Natural killer cell treated with Interleukin-12 subunit alpha and Interleukin-12 subunit beta and Interleukin-15 and Interleukin-18, amount 100 ng/mL, for 72 hours (primary cell): Measurements from ENCODE around the gene CYP26A1. TPM values are rescaled to one million over a fixed set of nuclear protein-coding genes. Genes with fewer than 3 reads are reported as not detected.
A peak's percentile ranks its signal among the peaks of the same experiment; 100 is the strongest.

Experiments
- ATAC-seq, 2 donors: fragments of 150-1000 bp; cut with Tn5 transposase in 1 of 2; sonication (Bioruptor Pico), chemical (Tn5 transposase) in 1 of 2; 2 replicates each; pipeline ENCODE4 v1.10.0; 2021
- DNase-seq: peaks from one replicate; pipeline ENCODE4 v3.0.0; 2022; ENCODE audit warnings: low spot score
- H3K27ac Mint-ChIP-seq, 2 donors: 1 replicate in 1 of 2; 2 replicates in 1 of 2; pipeline ENCODE4 v1.8.0; 2022; ENCODE audit warnings: mixed read lengths in 2 of 2, mild to moderate bottlenecking in 1 of 2, moderate library complexity in 1 of 2
- H3K27me3 Mint-ChIP-seq, 2 donors: 1 replicate in 1 of 2; 2 replicates in 1 of 2; pipeline ENCODE4 v1.8.0; 2022; ENCODE audit warnings: mixed read lengths in 2 of 2
- H3K36me3 Mint-ChIP-seq: one replicate; pipeline ENCODE4 v1.8.0; 2022; ENCODE audit warnings: mixed read lengths
- H3K4me1 Mint-ChIP-seq, 2 donors: 1 replicate in 1 of 2; 2 replicates in 1 of 2; pipeline ENCODE4 v1.8.0; 2022; ENCODE audit warnings: low read depth in 2 of 2, mixed read lengths in 2 of 2, mild to moderate bottlenecking in 1 of 2
- H3K4me3 Mint-ChIP-seq: one replicate; pipeline ENCODE4 v1.8.0; 2022; ENCODE audit warnings: mixed read lengths
- H3K9me3 Mint-ChIP-seq: 2 replicates; pipeline ENCODE4 v1.8.0; 2022; ENCODE audit warnings: mixed read lengths
- total RNA-seq, 2 donors: library from RNA; stranded (reverse); gene quantifications; one replicate each; pipeline ENCODE4 v1.2.3, GENCODE V29; 2022

Gene CYP26A1, protein sequence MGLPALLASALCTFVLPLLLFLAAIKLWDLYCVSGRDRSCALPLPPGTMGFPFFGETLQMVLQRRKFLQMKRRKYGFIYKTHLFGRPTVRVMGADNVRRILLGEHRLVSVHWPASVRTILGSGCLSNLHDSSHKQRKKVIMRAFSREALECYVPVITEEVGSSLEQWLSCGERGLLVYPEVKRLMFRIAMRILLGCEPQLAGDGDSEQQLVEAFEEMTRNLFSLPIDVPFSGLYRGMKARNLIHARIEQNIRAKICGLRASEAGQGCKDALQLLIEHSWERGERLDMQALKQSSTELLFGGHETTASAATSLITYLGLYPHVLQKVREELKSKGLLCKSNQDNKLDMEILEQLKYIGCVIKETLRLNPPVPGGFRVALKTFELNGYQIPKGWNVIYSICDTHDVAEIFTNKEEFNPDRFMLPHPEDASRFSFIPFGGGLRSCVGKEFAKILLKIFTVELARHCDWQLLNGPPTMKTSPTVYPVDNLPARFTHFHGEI
- not detected for total RNA-seq

DNA sequence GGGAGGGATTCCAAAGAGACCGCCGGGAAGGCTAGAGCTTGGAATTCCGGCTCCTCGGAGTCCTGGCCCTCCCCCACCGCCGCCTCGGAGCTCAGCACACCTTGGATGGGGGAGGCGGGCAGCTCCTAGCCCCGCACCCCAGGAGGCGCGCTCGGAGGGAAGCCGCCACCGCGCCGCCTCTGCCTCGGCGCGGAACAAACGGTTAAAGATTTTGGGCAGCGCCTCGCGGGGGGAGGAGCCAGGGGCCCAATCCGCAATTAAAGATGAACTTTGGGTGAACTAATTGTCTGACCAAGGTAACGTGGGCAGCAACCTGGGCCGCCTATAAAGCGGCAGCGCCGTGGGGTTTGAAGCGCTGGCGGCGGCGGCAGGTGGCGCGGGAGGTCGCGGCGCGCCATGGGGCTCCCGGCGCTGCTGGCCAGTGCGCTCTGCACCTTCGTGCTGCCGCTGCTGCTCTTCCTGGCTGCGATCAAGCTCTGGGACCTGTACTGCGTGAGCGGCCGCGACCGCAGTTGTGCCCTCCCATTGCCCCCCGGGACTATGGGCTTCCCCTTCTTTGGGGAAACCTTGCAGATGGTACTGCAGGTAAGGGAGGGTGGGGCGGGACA lies at the start of gene CYP26A1:
Gene CYP26A1, plus strand, starts transcription at position 355 of the 608 bp plus-strand sequence. Its CDS starts 42 bp downstream, at position 397.
- DNase-seq (no peak), ATAC-seq (no peak)
- H3K4me1 Mint-ChIP-seq: peaks cover 10 to 13% of the 10 kb centered on the region in 2 donors

DNA sequence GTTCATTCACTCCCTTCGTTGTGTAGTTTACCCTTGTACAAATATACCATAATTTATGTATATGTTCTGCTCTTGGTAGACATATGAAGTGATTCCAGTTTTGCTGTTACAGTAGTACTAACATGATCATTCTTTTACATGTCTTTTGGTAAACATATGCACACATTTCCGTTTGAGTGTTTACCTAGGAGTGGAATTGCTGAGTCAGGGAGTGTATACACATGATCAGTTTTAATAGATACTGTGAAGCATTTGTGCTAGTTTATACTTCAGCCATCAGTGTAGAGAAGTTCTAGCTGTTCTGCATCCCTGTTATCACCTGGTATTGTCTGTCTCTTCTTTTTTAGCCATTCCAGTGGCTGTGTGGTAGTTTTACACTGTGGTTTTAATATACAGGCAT lies 47.6 kb upstream of the CYP26A1 start:
- H3K9me3 Mint-ChIP-seq: no peaks in the 10 kb centered on the region
- H3K4me3 Mint-ChIP-seq: no peak overlapping the region
- H3K36me3 Mint-ChIP-seq: no peaks in the 10 kb centered on the region
- no peaks in the 10 kb centered on the region for H3K27me3 Mint-ChIP-seq
- no peak overlapping the region for H3K27ac Mint-ChIP-seq
- no peak for ATAC-seq
- no peak for DNase-seq
- H3K4me1 Mint-ChIP-seq: no peaks in the 10 kb centered on the region

More for the DNA sequence above, at the start of gene CYP26A1:
- H3K36me3 Mint-ChIP-seq: no peaks in the 10 kb centered on the region
- peaks cover 43 to 58% of the 10 kb centered on the region in 2 donors for H3K27me3 Mint-ChIP-seq
- peak within 1 kb of the TSS; percentile 56 for H3K4me3 Mint-ChIP-seq
- no peaks in the 10 kb centered on the region for H3K9me3 Mint-ChIP-seq
- no peak within 1 kb of the TSS for H3K27ac Mint-ChIP-seq

DNA sequence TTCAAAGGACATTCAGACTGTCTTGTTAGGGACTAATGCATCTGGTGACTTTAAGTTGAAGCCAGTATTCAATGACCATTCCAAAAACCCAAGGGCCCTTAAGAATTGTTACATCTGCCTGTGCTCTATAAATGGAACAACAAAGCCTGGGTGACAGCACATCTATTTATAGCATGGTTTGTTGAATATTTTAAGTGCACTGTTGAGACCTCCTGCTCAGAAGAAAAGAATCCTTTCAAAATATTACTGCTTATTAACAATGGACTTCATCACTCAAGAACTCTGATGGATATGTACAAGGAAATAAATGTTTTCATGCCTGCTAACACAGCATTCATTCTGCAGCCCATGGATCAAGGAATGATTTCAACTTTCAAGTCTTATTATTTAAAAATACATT lies 46.2 kb upstream of the CYP26A1 start:
- DNase-seq: no peak
- H3K9me3 Mint-ChIP-seq: no peaks in the 10 kb centered on the region
- no peaks in the 10 kb centered on the region for H3K27me3 Mint-ChIP-seq
- ATAC-seq: no peak
- no peaks in the 10 kb centered on the region for H3K4me1 Mint-ChIP-seq
- H3K27ac Mint-ChIP-seq: no peak overlapping the region
- H3K36me3 Mint-ChIP-seq: no peaks in the 10 kb centered on the region
- no peak overlapping the region for H3K4me3 Mint-ChIP-seq

DNA sequence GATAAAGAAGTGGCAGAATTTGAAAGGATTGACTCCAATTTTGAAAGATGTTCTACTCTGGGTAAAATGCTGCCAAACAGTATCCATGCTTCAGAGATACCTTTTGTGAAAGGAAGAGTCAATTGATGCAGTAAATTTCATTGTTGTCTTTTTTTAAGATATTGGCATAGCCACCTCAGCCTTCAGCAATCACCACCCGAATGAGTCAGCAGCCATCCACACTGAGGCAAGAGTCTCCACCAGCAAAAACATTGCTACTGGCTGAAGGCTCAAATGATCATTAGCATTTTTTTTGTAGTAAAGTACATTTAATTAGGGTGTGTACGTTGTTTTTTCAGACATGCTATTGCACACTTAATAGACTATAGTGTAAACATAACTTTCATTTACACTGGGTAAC lies 44.8 kb upstream of the CYP26A1 start:
- no peaks in the 10 kb centered on the region for H3K36me3 Mint-ChIP-seq
- H3K27ac Mint-ChIP-seq: no peak overlapping the region
- no peaks in the 10 kb centered on the region for H3K9me3 Mint-ChIP-seq
- no peak overlapping the region for H3K4me3 Mint-ChIP-seq
- H3K27me3 Mint-ChIP-seq: no peaks in the 10 kb centered on the region
- H3K4me1 Mint-ChIP-seq: no peaks in the 10 kb centered on the region
- ATAC-seq: no peak
- DNase-seq: no peak

DNA sequence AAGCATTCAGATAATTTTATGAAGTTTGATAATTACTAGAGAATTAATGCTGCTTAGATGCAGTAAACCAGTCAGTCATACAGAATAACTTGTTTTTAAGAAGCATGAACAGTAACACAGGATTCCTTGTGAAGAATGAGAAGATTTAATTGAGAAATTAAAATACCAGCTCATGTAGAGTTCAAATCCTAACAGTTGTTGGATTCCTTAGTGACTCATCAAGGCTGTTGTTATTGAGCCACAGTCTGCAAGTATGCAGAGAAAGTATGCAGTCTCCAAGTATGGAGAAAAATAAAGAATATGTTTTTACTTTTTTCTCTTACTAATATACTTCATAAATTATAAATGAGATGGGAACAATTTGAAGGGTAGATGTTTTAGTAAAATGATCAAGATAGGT lies 43.3 kb upstream of the CYP26A1 start:
- DNase-seq: no peak
- no peaks in the 10 kb centered on the region for H3K36me3 Mint-ChIP-seq
- no peak for ATAC-seq
- no peaks in the 10 kb centered on the region for H3K4me1 Mint-ChIP-seq
- no peaks in the 10 kb centered on the region for H3K27me3 Mint-ChIP-seq
- H3K9me3 Mint-ChIP-seq: no peaks in the 10 kb centered on the region
- no peak overlapping the region for H3K4me3 Mint-ChIP-seq
- no peak overlapping the region for H3K27ac Mint-ChIP-seq

DNA sequence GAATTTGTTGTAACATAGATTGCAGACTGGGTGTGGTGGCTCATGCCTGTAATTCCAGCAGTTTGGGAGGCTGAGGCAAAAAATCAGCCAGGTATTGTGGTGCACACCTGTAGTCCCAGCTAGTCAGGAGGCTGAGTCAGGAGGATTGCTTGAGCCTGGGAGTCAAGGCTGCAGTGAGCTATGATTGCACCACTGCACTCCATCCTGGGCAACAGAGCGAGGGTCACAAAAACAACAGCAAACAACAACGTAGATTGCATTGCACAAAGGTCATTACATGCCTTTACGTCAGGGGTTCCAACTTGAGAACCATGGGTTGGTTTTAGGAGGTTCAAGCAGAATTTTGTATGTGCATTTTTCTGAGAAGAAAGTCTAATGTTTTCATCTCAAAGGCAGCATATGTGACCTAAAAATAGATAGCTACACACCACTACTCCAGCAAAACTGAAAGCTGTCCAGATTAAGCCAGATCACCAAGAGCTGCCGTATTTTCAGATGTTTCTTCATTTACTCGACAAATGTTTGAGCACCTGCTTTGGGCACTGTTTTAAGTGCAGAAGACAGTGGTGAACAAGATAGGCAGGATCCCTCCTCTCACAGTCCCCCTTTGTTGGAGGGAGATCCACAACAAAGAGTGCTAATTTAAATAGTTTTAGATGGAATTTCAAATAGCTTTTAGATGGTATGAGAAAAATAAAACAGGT lies 41.4 kb upstream of the CYP26A1 start:
- Mint-ChIP-seq H3K36me3 (no peaks in the 10 kb centered on the region), H3K4me3 (no peak overlapping the region), H3K4me1 (no peaks in the 10 kb centered on the region), H3K9me3 (no peaks in the 10 kb centered on the region), H3K27me3 (no peaks in the 10 kb centered on the region), H3K27ac (no peak overlapping the region)
- no peak for DNase-seq
- no peak for ATAC-seq

DNA sequence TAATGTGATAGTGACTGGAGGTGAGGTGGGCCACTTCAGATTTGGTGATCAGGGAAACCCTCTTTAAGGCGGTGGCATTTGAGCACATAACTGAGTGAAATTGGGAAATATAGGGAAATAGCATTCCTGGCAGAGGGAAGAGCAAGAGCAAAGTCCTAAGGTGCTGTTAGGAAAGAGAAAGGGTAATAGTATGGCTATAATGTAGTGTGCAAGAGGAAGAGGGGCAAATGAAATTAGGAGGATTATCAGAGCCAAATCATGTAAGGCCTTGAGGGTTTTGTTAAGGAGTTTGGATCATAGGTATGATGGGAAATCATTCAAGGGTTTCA lies 40.9 kb upstream of the CYP26A1 start:
- DNase-seq (no peak), ATAC-seq (no peak)
- Mint-ChIP-seq H3K9me3 (no peaks in the 10 kb centered on the region), H3K27ac (no peak overlapping the region), H3K4me1 (no peaks in the 10 kb centered on the region), H3K36me3 (no peaks in the 10 kb centered on the region), H3K27me3 (no peaks in the 10 kb centered on the region), H3K4me3 (no peak overlapping the region)

DNA sequence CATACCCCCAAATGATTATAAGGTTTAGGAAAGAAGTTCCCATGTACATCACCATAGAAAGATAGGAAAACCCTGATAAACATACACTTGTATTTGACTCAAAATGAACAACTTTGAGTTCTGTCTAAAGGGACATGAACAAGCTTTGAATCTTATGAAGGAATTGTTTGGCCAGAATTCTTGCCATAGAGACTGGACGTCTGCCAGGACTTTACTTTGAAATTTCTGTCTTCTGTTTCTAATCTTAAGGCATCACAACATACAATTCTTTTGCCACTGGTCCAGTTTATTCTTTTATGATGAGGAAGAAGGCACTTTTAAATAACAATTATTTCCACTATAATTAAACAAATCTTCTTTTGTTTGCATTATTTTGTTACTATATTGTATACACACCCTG lies 39.3 kb upstream of the CYP26A1 start:
- H3K27me3 Mint-ChIP-seq: no peaks in the 10 kb centered on the region
- no peak overlapping the region for H3K27ac Mint-ChIP-seq
- no peaks in the 10 kb centered on the region for H3K36me3 Mint-ChIP-seq
- no peaks in the 10 kb centered on the region for H3K9me3 Mint-ChIP-seq
- ATAC-seq (no peak), DNase-seq (no peak)
- H3K4me3 Mint-ChIP-seq: no peak overlapping the region
- H3K4me1 Mint-ChIP-seq: no peaks in the 10 kb centered on the region

DNA sequence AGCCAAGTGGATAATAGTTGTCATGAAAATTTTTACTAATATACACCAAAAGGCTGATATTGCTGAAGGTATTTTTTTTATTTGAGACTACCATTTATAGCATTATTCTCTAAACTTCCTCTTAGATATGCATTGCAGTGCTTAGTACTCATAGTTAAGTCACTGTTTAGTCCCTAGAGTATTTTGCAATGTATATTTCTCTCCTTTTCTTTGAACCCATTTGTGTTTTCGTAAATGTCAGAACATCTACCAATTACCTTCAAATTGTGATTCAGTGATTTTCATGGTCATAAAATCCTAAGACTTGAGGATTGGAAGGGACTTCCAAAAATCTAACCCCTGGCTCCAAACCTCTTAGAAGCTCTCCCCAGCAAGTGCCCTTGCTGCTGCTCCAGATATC lies 34.6 kb upstream of the CYP26A1 start:
- H3K9me3 Mint-ChIP-seq: no peaks in the 10 kb centered on the region
- peaks cover 0 to 6% of the 10 kb centered on the region in 2 donors for H3K4me1 Mint-ChIP-seq
- ATAC-seq (no peak), DNase-seq (no peak)
- no peaks in the 10 kb centered on the region for H3K27me3 Mint-ChIP-seq
- H3K4me3 Mint-ChIP-seq: no peak overlapping the region
- H3K36me3 Mint-ChIP-seq: no peaks in the 10 kb centered on the region
- no peak overlapping the region for H3K27ac Mint-ChIP-seq

DNA sequence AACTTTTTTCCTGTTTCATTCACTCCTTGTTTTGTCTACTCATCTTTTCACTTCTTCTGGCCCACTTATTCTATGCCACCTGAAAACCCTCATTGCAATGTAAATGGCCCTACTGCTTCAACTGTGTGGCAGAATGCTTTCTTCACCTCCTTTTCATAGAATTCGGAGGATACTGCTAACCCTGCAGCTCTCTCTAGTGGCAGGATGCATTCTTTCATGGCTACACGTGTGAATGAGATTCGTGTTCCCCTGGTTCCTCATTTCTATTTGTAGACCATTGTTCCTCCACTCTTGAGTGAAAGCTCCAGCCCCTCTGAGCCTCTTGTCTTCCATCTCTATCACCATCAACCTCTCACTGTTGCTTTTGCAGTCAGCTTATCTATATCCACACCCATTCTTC lies 34.0 kb upstream of the CYP26A1 start:
- Mint-ChIP-seq H3K36me3 (no peaks in the 10 kb centered on the region), H3K4me1 (peaks cover 0 to 6% of the 10 kb centered on the region in 2 donors), H3K27me3 (no peaks in the 10 kb centered on the region), H3K4me3 (no peak overlapping the region), H3K9me3 (no peaks in the 10 kb centered on the region), H3K27ac (no peak overlapping the region)
- ATAC-seq: no peak
- no peak for DNase-seq

DNA sequence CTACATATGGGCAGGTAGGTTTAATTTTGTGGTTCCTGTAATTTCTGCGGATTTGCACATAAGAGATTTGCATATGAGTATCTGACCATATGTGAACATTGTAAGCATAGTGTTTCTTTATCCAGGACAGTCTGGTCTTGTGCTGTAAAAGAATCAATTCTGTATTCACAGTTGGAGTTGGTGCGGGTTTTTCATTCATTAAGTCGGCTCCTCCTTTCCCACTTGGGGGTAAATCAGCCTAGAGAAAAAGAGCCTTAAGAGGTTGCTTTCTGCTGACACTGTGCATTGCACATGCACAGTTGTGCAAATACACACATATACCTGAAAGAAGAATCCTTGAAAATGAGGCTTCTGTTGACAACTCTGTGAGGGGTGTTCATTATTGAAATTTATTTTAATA lies 19.2 kb upstream of the CYP26A1 start:
- ATAC-seq (no peak), DNase-seq (no peak)
- Mint-ChIP-seq H3K4me3 (no peak overlapping the region), H3K27ac (no peak overlapping the region), H3K9me3 (no peaks in the 10 kb centered on the region), H3K27me3 (no peaks in the 10 kb centered on the region), H3K4me1 (no peaks in the 10 kb centered on the region), H3K36me3 (peaks cover 6% of the 10 kb centered on the region)

DNA sequence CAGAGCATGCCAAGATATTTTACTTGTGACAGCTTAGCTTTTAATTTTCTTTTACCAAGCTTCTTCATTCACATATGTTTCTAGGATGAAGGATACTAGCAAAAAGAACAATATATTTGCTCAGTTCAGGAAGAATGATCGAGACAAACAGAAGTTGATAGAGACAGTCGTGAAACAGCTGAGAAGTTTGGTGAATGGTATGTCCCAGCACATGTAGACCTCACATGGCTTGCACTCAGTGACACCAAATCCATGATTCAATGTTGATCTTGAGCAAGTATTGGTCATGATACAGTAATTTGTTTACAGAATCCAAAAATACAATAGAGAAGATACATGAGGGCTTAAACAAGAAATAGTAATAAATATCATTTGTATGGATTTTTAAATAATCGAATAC lies 15.6 kb upstream of the CYP26A1 start:
- H3K4me3 Mint-ChIP-seq: no peak overlapping the region
- peaks cover 7 to 9% of the 10 kb centered on the region in 2 donors for H3K4me1 Mint-ChIP-seq
- H3K27me3 Mint-ChIP-seq: peaks cover 0 to 15% of the 10 kb centered on the region in 2 donors
- H3K9me3 Mint-ChIP-seq: no peaks in the 10 kb centered on the region
- H3K27ac Mint-ChIP-seq: no peak overlapping the region
- DNase-seq: no peak
- no peak for ATAC-seq
- peaks cover 6% of the 10 kb centered on the region for H3K36me3 Mint-ChIP-seq

DNA sequence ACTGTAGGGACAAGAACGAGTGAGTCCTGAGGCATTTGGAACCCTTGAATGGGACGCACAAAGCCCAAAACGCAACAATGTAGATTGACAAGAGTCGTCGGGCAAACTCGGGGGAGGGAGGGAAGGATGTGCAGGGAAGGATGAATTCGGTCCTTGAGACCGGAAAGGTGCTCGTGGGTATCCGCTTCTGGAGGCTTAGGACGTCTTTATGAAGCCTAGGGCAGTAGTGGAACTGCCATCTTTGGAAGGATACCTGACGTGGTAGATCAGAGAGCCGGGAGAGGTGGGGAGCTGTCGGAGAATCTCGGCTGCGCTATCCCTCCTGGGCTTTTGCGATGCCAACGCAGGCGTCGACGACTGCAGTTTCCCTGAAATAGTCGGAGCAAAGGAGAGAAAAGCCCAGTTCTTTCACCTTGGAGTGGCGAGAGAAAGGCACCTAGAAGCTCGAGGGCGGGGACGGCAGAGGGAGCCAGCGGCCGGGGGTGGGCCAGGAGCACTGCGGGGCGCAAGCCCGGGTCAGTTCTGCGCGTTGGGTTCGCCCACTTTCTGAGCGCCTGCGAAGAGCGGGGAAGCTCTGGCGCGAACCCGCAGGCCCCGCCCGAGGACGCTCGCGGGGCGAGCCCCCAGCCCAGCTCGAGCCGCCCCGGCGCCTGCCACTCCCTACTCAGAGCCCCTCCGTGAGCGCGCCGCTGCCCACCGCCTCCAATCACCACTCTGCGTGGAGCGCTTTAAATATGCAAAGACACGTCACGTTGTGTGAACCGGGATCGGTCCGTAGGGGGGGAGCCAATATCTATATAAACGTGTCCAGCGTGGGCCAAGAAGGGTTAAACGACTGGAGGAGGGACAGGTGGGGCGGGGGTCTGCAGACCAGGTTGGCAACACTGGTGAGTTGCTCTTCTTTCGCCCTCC lies 13.5 kb upstream of the CYP26A1 start, which contains the start of gene CYP26C1:
Gene CYP26C1, plus strand, starts transcription at position 824 of the 912 bp plus-strand sequence. CDS start 466 bp downstream, outside the sequence.
- no peak within 1 kb of the TSS for H3K27ac Mint-ChIP-seq
- peaks cover 7 to 9% of the 10 kb centered on the region in 2 donors for H3K4me1 Mint-ChIP-seq
- ATAC-seq (no peak), DNase-seq (no peak)
- peaks cover 6% of the 10 kb centered on the region for H3K36me3 Mint-ChIP-seq
- peak within 1 kb of the TSS; percentile 38 for H3K4me3 Mint-ChIP-seq
- no peaks in the 10 kb centered on the region for H3K9me3 Mint-ChIP-seq
- H3K27me3 Mint-ChIP-seq: peaks cover 19 to 31% of the 10 kb centered on the region in 2 donors
